ENCODE results near the gene SOX15. TPM values are rescaled to one million over a fixed set of nuclear protein-coding genes. Genes with fewer than 3 reads are reported as not detected.

The SOX15 gene
- total and polyA plus RNA-seq, 10 of the 15 experiments (the other 5 are each of a cell fraction or from before 2014, with no cell fraction given) = 0.06 to 0.53 (median 0.16) TPM; not detected in 2

DNA sequence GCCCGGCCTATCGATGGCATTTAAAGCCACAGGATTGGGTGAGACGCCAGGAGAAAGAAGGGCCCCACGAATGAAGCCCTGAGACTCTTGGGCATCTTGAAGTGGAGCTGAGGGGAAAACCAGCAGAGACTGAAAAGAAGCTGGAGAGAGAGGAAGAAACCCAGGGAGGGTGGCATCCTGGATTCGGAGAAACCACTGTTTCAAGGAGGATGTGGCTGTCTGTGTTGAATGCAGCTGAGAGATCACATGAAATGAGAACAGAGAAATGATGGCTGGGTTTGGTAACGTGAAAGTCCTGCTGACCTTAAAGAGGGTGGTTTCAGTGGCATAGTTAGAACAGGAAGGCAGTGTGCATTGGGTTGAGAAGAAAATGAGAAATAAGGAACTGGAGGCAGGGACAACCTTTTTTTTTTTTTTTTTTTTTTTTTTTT lies 37.3 kb downstream of the SOX15 start (continued):
- TF ChIP-seq, protein P1, sequence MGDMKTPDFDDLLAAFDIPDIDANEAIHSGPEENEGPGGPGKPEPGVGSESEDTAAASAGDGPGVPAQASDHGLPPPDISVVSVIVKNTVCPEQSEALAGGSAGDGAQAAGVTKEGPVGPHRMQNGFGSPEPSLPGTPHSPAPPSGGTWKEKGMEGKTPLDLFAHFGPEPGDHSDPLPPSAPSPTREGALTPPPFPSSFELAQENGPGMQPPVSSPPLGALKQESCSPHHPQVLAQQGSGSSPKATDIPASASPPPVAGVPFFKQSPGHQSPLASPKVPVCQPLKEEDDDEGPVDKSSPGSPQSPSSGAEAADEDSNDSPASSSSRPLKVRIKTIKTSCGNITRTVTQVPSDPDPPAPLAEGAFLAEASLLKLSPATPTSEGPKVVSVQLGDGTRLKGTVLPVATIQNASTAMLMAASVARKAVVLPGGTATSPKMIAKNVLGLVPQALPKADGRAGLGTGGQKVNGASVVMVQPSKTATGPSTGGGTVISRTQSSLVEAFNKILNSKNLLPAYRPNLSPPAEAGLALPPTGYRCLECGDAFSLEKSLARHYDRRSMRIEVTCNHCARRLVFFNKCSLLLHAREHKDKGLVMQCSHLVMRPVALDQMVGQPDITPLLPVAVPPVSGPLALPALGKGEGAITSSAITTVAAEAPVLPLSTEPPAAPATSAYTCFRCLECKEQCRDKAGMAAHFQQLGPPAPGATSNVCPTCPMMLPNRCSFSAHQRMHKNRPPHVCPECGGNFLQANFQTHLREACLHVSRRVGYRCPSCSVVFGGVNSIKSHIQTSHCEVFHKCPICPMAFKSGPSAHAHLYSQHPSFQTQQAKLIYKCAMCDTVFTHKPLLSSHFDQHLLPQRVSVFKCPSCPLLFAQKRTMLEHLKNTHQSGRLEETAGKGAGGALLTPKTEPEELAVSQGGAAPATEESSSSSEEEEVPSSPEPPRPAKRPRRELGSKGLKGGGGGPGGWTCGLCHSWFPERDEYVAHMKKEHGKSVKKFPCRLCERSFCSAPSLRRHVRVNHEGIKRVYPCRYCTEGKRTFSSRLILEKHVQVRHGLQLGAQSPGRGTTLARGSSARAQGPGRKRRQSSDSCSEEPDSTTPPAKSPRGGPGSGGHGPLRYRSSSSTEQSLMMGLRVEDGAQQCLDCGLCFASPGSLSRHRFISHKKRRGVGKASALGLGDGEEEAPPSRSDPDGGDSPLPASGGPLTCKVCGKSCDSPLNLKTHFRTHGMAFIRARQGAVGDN (IDR thresholded peaks at IDR 0.05) = peak; percentile 85; the same call in 1 of the 2 replicates
- TF ChIP-seq NBN (IDR thresholded peaks at IDR 0.05) = peak; percentile 88
- TF ChIP-seq TBL1XR1 (IDR thresholded peaks at IDR 0.05; ENCODE audit: low read depth, low read length) = no peak
- TF ChIP-seq MEF2B (IDR thresholded peaks at IDR 0.05; ENCODE audit: partially characterized antibody, poor library complexity, severe bottlenecking) = no peak
- TF ChIP-seq MTA3 (IDR thresholded peaks at IDR 0.05; ENCODE audit: borderline replicate concordance, low read length) = peak; percentile 66; the same call in 1 of the 2 replicates
- TF ChIP-seq HDAC2 (IDR thresholded peaks at IDR 0.05) = no peak
- no peak for TF ChIP-seq RB1 (IDR thresholded peaks at IDR 0.05; ENCODE audit: borderline replicate concordance)
- TF ChIP-seq JUNB (IDR thresholded peaks at IDR 0.05) = no peak
- TF ChIP-seq RUNX3 (IDR thresholded peaks at IDR 0.05; ENCODE audit: low read length) = peak; percentile 83
- peak; percentile 71; the same call in 1 of the 2 replicates for TF ChIP-seq MTA2 (IDR thresholded peaks at IDR 0.05; ENCODE audit: low read depth)
- no peak for TF ChIP-seq CREM (IDR thresholded peaks at IDR 0.05; ENCODE audit: low read depth)
- TF ChIP-seq KAT2A (conservative IDR thresholded peaks at IDR 0.05; ENCODE audit: control insufficient read depth, low read depth, low read length) = no peak
- TF ChIP-seq BACH1 (IDR thresholded peaks at IDR 0.05; ENCODE audit: borderline replicate concordance) = no peak
- TF ChIP-seq, protein P2, sequence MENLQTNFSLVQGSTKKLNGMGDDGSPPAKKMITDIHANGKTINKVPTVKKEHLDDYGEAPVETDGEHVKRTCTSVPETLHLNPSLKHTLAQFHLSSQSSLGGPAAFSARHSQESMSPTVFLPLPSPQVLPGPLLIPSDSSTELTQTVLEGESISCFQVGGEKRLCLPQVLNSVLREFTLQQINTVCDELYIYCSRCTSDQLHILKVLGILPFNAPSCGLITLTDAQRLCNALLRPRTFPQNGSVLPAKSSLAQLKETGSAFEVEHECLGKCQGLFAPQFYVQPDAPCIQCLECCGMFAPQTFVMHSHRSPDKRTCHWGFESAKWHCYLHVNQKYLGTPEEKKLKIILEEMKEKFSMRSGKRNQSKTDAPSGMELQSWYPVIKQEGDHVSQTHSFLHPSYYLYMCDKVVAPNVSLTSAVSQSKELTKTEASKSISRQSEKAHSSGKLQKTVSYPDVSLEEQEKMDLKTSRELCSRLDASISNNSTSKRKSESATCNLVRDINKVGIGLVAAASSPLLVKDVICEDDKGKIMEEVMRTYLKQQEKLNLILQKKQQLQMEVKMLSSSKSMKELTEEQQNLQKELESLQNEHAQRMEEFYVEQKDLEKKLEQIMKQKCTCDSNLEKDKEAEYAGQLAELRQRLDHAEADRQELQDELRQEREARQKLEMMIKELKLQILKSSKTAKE (IDR thresholded peaks at IDR 0.05; ENCODE audit: low read depth, poor library complexity, severe bottlenecking) = peak; percentile 81
- TF ChIP-seq, protein P3, sequence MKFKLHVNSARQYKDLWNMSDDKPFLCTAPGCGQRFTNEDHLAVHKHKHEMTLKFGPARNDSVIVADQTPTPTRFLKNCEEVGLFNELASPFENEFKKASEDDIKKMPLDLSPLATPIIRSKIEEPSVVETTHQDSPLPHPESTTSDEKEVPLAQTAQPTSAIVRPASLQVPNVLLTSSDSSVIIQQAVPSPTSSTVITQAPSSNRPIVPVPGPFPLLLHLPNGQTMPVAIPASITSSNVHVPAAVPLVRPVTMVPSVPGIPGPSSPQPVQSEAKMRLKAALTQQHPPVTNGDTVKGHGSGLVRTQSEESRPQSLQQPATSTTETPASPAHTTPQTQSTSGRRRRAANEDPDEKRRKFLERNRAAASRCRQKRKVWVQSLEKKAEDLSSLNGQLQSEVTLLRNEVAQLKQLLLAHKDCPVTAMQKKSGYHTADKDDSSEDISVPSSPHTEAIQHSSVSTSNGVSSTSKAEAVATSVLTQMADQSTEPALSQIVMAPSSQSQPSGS (IDR thresholded peaks at IDR 0.05; ENCODE audit: low read length) = no peak
- no peak for TF ChIP-seq EZH2 (IDR thresholded peaks at IDR 0.05; ENCODE audit: borderline replicate concordance, control insufficient read depth, low read depth, low read length)
- TF ChIP-seq, protein P4, sequence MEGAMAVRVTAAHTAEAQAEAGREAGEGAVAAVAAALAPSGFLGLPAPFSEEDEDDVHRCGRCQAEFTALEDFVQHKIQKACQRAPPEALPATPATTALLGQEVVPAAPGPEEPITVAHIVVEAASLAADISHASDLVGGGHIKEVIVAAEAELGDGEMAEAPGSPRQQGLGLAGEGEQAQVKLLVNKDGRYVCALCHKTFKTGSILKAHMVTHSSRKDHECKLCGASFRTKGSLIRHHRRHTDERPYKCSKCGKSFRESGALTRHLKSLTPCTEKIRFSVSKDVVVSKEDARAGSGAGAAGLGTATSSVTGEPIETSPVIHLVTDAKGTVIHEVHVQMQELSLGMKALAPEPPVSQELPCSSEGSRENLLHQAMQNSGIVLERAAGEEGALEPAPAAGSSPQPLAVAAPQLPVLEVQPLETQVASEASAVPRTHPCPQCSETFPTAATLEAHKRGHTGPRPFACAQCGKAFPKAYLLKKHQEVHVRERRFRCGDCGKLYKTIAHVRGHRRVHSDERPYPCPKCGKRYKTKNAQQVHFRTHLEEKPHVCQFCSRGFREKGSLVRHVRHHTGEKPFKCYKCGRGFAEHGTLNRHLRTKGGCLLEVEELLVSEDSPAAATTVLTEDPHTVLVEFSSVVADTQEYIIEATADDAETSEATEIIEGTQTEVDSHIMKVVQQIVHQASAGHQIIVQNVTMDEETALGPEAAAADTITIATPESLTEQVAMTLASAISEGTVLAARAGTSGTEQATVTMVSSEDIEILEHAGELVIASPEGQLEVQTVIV (IDR thresholded peaks at IDR 0.05; ENCODE audit: borderline replicate concordance, partially characterized antibody) = no peak
- no peak for TF ChIP-seq SIN3A (IDR thresholded peaks at IDR 0.05; ENCODE audit: low read depth, low read length)
- 0 out of 2 replicates have a peak, but pooled peaks have one; percentile 51 for TF ChIP-seq CHD2 (IDR thresholded peaks at IDR 0.05; ENCODE audit: borderline replicate concordance, low read depth, low read length)
- TF ChIP-seq CHD4 (IDR thresholded peaks at IDR 0.05) = no peak
- peak; percentile 71; the same call in 1 of the 2 replicates for TF ChIP-seq DPF2 (IDR thresholded peaks at IDR 0.05)
- 0 out of 2 replicates have a peak, but pooled peaks have one; percentile 55 for TF ChIP-seq NR2F1 (conservative IDR thresholded peaks at IDR 0.05)
- no peak for TF ChIP-seq NFYA (IDR thresholded peaks at IDR 0.05; ENCODE audit: borderline replicate concordance, low read depth, low read length)
